Renal cortex interstitium (tissue), 11 donors: ENCODE results near the gene RNF207. TPM values are rescaled to one million over a fixed set of nuclear protein-coding genes. Genes with fewer than 3 reads are reported as not detected.

Source experiments
- DNase-seq, 11 donors: peaks; one replicate each; pipeline ENCODE4 v3.0.0-alpha.2; 2013; ENCODE audit warnings: low read depth in 9 of 11, low spot score in 4 of 11; ENCODE audit errors: extremely low read depth in 1 of 11
- polyA plus RNA-seq, 3 donors: library from polyadenylated mRNA; unstranded; fragments of 120-200 nt; gene quantifications; one replicate each; pipeline ENCODE4 v1.2.1, GENCODE V29; 2013; ENCODE audit not compliant: insufficient read length in 3 of 3

Gene RNF207
- polyA plus RNA-seq, 3 donors, result 20.0 to 52.0 (median 25.4) TPM

- no peak for DNase-seq
Observed at GRCh38 chr1:6243993-6244392, 38.1 kb downstream of the RNF207 start, which contains the start of gene HES3. Gene HES3, plus strand, starts transcription at chr1:6244179. Its CDS starts 187 bp downstream, at chr1:6244366.

GRCh38 chr1:6244401-6245049 lies 38.6 kb downstream of the RNF207 start:
- no peak for DNase-seq

- peak in 8 of 11 donors; percentile 74 to 82 (median 78) for DNase-seq
Observed at GRCh38 chr1:6245086-6245868, 39.4 kb downstream of the RNF207 start.

GRCh38 chr1:6245869-6246496 lies 40.1 kb downstream of the RNF207 start:
- DNase-seq, result no peak

GRCh38 chr1:6246497-6247467 lies 40.9 kb downstream of the RNF207 start:
- peak in 8 of 11 donors; percentile 68 to 79 (median 76) for DNase-seq

GRCh38 chr1:6247651-6248050 lies 41.7 kb downstream of the RNF207 start:
- DNase-seq, result no peak

- DNase-seq, result no peak
Observed at GRCh38 chr1:6248161-6248776, 42.4 kb downstream of the RNF207 start.

GRCh38 chr1:6248932-6249738 lies 43.2 kb downstream of the RNF207 start:
- DNase-seq, result no peak

- no peak for DNase-seq
Observed at GRCh38 chr1:6249739-6250689, 44.1 kb downstream of the RNF207 start.

GRCh38 chr1:6251233-6251632 lies 45.3 kb downstream of the RNF207 start:
- DNase-seq, result no peak

GRCh38 chr1:6251681-6252373 lies 45.9 kb downstream of the RNF207 start:
- no peak for DNase-seq

- no peak for DNase-seq
Observed at GRCh38 chr1:6252374-6252710, 46.4 kb downstream of the RNF207 start.

GRCh38 chr1:6253380-6253779 lies 47.5 kb downstream of the RNF207 start:
- DNase-seq, result no peak

- DNase-seq, result no peak
Observed at GRCh38 chr1:6254691-6255090, 48.8 kb downstream of the RNF207 start.

- DNase-seq, result no peak
Observed at GRCh38 chr1:6256645-6257044, 50.7 kb downstream of the RNF207 start.

GRCh38 chr1:6257541-6258069 lies 51.7 kb downstream of the RNF207 start:
- no peak for DNase-seq
